ELF-1 (cell line): ENCODE data around the gene CDH13.

Experiments
- DNase-seq: peaks from one replicate; pipeline ENCODE4 v3.0.0-alpha.2; 2016; ENCODE audit warnings: low read depth, low spot score

CDH13 gene

DNA sequence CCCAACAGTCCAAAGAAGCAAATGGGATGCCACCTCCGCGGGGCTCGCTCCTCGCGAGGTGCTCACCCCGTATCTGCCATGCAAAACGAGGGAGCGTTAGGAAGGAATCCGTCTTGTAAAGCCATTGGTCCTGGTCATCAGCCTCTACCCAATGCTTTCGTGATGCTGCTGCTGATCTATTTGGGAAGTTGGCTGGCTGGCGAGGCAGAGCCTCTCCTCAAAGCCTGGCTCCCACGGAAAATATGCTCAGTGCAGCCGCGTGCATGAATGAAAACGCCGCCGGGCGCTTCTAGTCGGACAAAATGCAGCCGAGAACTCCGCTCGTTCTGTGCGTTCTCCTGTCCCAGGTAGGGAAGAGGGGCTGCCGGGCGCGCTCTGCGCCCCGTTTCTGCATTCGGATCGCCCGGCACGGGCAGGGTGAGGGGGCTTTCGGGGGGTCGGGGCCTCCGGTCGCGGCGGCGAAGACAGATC, at the start of gene CDH13:
Gene CDH13, plus strand, starts transcription at position 179 of the 471 bp plus-strand sequence.
- DNase-seq, result peak; percentile 28

DNA sequence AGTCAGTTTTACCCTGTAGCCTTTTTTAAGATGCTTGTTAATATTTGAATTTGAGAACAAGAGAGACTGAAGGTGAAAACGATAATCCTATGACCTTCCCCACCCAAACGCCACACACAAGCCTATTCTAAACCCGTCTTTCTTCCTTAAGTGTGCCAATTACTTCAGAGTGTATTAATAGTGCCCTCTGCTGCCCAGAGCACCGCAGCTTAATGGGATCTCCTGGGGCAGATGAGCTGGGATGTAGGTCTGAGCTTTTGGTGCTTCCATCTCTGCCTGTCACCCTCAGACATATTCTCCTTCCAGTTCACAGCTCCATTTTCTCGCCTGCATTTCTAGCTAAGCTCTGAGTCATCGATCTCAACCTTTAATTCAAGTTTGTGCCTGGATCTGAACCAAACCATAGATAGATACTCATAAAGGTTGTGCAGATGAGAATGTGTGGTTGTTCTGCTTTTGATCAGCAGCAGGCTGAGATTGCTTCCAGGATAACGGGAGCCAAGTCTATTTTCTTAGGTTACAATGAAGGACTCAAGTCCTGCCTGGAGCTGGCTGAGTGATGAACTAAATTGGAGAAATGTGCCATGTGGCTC, 46.4 kb upstream of the CDH13 start:
- peak; percentile 16 for DNase-seq

DNA sequence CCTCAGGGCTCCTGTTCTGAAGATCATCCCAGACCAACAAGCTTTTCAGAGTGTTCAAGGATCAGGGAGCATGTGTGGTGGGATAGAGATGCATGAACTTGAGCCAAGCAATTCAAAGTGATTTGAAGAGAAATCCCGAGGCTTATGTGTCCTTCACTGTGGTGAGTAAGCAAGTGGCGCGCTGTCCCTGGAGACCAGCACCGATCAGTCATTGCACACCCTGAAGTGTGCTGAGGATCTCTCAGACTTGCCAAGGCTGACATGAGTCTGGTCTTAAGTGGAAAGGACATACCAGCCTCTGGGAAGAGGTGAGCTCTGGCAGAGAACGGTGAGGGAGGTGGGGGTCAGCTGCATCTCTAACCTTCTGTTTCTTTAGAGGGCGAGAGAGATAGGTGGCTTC, 43.8 kb upstream of the CDH13 start:
- no peak for DNase-seq

DNA sequence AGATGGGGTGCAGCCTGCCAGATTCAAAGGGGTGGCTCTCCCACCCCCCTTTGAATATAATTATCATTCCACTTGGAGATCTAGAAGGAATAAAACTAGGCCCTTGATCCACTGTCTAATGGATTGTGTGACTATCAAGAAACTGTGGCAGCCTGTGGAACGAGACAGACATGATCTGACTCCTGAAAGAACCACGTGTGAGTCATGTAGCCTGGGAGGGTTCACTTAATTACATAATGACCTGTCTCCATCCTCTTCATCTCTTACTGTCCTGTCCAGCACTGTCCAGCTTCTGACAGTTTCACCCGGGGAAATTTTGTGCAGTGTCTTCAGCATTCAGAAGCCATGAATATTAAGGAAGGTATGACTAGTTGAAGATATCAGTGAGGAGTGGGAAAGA, 43.3 kb upstream of the CDH13 start:
- no peak for DNase-seq

DNA sequence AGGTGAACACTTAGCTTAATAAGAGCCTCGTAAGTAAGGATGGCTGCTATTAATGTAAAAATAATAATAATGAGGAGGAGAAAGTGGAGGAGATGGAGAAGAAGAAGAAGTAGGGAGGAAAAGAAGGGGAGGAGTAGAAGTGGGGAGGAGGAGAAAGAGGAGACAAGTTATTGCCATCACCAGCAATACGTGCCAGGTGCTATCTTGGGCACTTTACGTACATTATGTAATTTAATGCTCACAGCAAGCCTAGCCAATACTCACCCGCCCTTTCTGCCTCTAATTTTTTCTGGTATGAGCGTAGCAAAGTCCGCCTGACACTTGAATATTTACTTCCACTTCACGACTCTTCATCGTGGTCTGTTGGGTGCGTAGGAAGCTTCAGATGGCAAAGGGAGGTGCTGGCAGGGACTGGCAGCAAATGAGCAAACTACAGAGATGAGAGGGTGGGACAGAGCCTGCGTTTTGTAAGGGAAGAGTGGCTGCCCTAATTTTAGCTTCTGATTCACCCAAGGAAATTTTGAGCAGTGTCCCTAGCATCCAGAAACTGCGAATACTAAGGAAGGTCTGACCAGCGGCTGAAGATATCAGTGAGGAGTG, 42.1 kb upstream of the CDH13 start:
- no peak for DNase-seq

DNA sequence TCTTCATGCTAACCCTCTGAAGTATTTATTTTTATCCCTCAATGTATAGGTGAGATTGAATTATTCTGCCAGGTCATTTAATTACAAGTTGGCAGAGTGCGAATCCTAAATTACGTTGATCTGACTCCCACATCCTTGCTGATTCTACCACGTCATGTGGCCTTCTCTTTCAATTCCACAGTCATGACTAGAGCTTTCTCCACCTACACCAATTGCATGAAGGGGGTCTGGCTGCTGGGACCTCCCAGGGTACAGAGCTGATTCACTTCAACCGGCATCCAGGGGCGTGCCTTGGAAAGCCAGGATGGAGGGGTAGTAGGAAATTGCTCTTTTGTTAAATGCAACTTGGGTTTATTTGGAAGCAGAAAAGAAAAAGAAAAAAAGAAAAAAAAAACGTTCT, 41.1 kb upstream of the CDH13 start:
- no peak for DNase-seq

DNA sequence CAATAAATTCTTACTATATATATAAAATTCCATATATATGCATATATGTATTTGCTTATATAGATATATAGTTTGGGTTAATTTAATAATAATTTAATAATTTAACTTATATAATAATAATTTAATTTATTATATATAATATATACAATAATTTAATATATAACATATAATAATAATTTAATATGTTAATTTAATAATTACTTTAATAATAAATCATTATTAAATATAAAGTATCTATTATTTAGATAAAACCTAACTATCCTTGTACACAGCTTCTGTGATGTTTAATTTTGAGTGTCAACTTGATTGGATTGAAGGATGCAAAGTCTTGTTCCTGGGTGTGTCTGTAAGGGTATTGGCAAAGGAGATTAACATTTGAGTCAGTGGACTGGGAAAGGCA, 40.6 kb upstream of the CDH13 start:
- DNase-seq, result no peak

DNA sequence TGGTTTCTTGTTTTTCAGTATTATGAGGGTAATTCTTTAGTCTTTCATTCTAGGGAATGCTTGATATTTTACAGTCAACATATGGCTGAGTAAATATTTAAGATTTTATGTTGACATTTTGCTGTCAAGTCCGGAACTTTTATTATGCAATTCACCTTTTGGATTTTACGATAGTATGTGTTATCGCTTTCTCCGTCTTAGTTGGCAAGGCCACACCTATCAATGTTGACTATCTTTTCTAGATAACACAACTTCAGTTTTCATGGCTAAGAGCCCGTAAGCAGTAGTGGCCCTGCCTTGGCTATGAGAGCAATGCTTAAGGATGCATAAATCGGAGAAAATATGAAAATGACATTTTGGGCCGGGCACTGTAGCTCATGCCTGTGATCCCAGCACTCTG, 39.5 kb upstream of the CDH13 start:
- no peak for DNase-seq

DNA sequence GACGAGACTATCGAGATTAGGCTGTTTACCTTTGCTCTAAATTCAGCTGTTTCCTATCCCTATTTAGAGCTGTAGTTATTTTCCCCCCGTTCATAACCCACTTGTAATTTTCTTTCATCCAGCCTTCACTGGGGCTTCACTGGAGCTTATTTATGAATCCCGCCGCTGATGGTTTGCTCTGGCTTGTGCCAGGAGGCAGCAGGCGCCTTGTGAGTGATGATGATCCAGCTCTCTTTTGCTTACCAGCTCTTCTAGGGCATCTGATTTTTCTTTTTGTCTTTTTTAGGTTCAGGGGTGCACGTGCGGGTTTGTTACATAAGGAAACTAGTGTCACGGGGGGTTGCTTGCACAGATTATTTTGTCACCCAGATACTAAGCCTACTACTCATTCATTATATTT, 37.4 kb upstream of the CDH13 start:
- DNase-seq, result no peak

DNA sequence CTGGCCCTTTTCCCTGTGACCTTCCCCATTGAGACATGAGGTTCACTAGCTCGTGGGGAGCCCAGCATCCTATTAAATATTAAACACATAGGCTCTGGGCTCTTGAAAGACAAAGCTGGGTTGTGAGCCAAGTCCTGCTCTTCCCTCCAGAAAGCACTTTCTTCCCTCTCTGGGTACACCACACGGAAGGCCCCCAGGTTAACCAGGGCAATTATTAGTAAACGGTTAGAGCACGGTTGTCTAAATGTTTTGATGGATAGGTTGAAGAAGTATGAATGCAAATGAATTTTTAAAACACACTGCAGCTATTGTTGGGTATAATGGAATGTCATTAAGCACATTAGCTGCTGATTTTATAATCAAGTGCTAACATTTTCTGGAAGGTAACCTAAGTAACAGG, 32.7 kb upstream of the CDH13 start:
- DNase-seq, result no peak

DNA sequence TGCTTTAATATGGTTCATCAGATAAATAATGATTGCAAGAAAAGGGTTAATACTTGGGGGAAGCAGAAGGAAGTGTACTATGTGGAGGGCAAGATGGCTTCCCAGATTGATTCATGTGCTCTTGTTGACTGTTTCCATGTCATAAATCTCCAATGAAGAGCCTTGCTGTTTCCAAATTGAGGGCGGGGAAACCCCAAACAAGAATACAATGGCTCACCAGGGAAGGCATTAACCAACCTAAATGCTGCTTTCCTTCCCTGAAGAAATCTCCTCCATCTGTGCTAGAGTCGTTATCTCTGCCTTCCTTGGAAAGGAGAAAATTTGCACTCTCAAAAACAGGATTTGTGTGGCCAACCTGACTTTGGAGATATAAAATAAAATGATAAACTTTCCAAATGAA, 28.0 kb upstream of the CDH13 start:
- peak; percentile 34 for DNase-seq

DNA sequence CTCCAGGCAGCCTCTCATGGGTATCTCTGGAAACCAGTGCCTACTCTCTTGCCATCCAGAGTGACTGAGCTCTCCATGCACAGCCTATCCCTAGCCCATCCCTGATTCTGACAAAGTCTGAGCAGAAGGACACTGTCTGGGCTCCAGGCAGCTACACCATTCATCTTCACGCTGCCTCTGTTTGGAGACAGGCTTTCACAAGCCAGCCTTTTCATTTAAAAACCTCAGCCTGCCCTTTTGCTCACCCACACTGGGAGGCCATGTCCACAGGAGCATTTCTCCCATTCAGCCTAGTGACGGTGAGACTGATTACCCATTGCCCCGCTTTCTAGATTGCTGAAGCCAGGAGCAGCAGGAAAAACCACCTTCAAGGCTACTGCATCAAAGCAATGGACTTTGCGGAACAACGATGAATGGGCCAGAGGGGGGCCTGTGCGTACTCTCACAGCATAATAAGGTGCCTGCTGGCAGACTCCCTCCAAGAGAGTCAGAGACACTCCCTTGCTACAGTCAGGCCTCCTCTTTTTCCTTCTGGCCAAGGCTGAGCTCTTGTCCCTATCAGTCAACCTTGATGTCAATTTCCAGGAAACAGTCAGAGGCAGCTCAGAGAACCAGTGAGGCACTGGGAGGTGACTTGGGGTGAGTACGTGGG, 24.7 kb upstream of the CDH13 start:
- no peak for DNase-seq

DNA sequence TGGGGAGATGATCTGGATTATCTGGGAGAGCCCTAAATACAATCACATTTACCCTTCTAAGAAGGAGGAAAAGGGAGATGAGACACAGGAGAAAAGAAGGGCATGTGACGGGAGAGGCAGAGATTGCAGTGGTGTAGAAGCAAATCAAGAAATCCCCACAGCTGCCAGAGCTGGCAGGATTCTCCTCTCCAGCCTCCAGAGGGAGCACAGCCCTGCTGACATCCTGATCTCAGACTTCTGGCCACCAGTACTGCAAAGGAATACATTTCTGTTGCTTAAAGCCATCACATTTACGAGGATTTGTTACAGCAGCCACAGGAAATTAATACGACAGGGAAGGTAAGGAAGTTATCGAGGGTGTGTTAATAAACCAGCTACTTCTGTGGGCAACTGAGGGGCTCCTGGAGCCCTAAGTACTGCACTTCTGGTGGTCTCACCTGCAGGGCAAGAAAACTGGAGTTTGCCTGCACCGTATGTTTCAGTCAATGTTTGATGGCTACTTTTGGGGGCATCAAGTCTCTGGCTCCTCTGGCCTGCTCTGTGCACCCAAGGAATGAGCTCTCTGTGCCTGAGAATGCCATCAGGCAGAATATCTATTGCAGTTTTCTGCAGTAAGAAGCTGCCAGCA, 22.9 kb upstream of the CDH13 start:
- peak; percentile 66 for DNase-seq

DNA sequence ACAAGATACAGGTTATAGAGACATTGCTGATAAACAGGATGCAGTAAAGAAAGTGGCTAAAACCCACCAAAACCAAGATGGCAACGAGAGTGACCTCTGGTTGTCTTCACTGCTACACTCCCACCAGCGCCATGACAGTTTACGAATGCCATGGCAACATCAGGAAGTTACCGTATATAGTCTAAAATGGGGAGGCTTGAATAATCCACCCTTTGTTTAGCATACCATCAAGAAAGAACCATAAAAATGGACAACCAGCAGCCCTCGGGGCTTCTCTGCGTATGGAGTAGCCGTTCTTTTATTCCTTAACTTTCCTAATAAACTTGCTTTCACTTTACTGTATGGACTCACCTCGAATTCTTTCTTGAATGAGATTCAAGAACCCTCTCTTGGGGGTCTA, 21.7 kb upstream of the CDH13 start:
- no peak for DNase-seq

DNA sequence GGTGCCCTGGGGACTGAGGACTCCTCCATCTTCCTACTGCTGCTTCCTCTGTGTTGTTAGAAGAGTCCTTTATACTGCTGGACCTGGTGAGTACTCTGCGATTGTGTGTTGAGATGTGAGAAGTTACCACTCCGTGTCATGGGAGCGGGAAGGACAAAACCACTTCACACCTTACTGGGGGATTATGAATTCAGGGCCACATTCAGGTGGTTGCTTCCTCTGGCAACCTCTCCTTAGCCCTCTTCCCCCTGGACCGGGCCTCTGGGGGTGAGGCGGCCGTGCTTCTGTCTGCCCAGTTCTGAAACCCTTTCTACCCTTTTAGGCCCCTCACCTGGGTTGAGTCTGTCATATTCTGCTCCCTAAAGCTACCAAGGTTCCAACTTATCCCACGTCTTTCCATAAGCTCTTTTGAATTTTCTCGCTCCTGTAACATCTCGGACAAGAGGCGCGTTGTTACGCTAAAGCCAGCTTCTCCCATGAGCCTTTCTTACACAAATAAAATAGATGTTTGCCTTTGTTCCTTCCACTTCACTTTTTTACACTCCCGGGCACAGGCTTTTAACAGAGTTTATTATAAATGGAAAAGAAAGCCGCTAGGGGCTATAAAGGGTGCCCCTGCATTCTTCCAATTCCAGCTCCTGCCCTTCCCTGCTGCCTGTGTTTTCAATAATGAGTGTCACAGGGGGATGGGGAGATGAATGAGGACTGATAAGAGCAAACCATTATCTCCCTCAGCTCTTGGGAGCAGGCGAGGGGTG, 20.7 kb upstream of the CDH13 start:
- DNase-seq, result peak; percentile 83

DNA sequence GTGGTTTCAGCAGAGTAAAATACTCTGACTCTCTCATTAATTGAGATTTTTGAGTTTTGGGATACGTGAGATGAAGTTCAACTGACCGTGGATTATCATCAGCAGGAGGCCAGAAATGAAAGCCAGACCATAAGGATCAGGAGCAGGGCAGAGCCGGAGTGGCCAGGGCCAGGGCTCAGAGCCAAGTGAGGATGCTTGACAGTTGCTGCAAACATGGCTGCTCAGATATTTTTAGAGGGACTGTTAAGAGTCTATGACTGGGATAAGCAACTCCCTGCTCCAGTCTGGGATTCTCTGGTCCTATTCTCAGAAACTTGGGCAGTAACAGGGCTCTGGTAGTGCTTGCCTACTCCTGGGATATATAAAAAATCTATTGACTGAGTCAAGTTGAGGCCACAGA, 17.6 kb upstream of the CDH13 start:
- no peak for DNase-seq

DNA sequence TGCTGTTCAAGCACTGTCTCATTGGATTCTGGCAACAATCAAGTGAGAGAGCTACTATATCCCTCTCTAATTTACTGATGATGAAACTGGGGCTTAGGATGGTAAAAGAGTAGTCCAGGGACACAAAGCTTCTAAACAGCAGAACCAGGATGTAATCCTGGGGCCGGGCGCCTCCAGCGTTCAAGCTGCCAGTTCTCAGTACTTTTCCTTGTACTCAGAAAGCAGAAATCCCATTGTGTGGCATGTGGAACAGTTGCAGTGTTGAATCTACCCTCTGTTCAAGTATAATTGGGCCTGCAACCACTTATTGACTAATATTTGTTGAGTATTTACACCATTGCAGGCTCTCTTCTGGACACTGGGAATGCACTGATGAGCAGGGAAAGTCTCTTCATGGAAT, 14.5 kb upstream of the CDH13 start:
- no peak for DNase-seq

DNA sequence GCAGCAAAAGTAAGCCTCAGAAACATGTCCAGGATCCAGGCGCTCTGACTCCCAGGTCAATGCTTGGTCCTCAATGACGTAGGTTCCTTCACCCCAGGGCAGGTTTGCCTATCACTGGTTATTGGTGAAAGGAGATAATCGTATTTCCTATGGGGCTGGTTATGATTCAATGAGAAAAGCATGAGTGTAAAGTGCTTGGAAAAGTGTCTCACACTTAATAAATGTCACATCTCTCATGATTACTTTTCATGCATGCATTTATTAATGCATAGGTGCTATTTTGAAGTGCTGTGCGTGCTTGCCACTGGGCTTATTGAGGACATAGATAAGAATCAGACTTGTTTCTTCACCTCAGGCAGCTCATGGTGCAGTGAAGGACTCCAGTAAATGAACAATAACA, 10.4 kb upstream of the CDH13 start:
- DNase-seq, result no peak

DNA sequence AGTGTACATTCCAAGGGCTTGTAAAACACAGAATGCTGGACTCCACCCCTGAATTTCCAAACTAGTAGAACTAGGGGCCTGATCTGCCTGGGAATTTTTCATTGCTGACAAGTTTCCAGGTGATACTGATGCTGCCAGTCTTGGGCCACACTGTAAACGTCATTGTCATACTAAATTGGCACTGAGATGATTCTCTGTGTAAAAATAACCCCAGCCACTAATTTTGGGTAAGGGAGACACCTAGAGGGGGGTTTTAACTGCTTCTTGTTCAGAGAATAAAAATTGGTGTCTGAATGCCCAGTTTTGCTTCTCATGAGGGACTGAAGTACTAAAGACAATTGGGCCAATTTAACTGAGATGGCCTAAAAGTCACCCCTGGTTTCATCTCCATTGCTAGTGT, 5.0 kb upstream of the CDH13 start:
- no peak for DNase-seq

DNA sequence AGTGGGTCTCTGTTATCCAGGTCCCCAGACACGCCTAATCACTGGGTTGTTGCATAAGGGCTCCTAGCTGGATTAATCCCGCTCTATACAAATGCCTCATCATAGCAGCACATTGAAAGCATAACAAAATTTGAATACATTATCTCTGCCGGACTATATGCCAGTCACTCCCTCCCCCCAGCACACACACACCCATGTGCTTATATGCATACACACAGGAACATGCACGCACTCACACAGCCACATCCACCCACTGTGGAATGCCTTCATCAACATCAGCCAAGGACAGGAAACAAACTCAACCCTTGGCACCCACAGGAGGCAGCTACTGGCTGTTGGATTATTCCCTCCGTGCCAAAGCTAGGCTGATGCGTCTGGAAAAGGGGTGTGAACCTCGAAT, 3.5 kb upstream of the CDH13 start:
- no peak for DNase-seq

DNA sequence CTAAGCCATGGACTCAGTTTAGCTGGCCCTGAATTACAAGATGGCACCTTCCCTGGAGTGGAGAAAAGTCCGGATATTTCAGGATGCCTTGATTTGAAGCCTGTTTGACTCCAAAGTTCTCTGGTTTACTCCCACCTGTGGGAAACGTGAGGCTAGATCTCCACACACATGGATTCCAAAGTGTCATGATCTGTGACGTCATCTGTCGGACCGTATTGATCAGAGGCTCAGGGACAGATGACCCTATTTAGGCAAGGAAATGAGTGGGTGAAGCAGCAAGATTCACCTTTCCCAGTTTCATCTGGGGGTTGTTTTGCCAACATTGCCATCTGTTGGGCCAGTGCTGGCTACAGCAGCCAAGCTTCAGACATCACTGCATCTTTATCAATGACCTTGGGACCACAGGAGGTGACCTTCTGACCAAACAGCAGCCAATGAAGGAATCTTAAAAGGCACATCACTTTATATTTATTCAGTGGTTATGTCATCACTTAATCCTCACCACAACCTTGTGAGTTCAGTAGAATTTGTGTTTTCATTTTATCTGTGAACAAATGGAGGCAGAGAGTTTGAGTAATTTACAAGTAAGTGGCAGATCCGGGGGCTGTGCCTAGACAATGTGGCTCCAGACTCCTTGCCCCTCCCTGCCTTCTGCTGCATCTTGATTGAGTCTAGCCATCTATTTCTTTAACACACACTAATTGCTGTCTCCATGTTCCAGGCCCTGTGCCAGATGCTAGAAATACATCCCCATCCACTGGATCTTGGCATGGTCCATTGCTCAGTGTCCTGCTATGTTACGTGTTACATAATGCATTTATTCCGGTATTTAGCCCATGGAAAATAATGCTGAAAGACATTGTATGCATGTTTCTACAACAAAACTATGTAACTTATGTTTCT, 1.5 kb upstream of the CDH13 start:
- no peak for DNase-seq
